OCI-LY3 (cell line): ENCODE measurements around the gene FLCN.

Experiments
- H2AFZ ChIP-seq: fragments of 200-600, 300-600 bp; shearing (Covaris generic); 2 replicates; pipeline ENCODE4 v1.6.0; 2014; ENCODE audit warnings: antibody characterized with exemption, low read depth, low read length
- H3K27ac ChIP-seq: fragments of 200-600, 300-600 bp; sonication (generic); 2 replicates; pipeline ENCODE4 v1.5.1; 2014; ENCODE audit warnings: mild to moderate bottlenecking, low read length, moderate library complexity, mixed read lengths
- H3K27me3 ChIP-seq: fragments of 200-600, 300-600 bp; sonication (generic); 2 replicates; pipeline ENCODE4 v1.6.1; 2014; ENCODE audit warnings: low read depth, low read length, mixed read lengths
- H3K36me3 ChIP-seq: fragments of 200-600, 300-600 bp; sonication (generic); replicated peaks from 2 replicates; pipeline ENCODE3; 2014; ENCODE audit warnings: low read depth, low read length, mixed read lengths
- H3K4me1 ChIP-seq: fragments of 300-600, 200-600 bp; sonication (generic); 2 replicates; pipeline ENCODE4 v1.6.1; 2014; ENCODE audit warnings: low read length, mixed read lengths
- H3K4me2 ChIP-seq: fragments of 200-600, 300-600 bp; sonication (generic); 2 replicates; pipeline ENCODE4 v1.6.1; 2014; ENCODE audit warnings: low read length, mixed read lengths
- H3K4me3 ChIP-seq: fragments of 300-600, 200-600 bp; sonication (generic); 2 replicates; pipeline ENCODE4 v1.5.1; 2014; ENCODE audit warnings: antibody characterized with exemption, mild to moderate bottlenecking, low read length, moderate library complexity
- H3K79me2 ChIP-seq: fragments of 300-600, 200-600 bp; shearing (Covaris generic); 2 replicates; pipeline ENCODE4 v1.6.1; 2014; ENCODE audit warnings: mild to moderate bottlenecking, low read length, mixed read lengths
- H3K9ac ChIP-seq: fragments of 300-600, 200-600 bp; shearing (Covaris generic); 2 replicates; pipeline ENCODE4 v1.6.0; 2014; ENCODE audit warnings: mild to moderate bottlenecking, low read length, moderate library complexity
- H3K9me3 ChIP-seq: fragments of 200-600, 300-600 bp; shearing (Covaris generic); 2 replicates; pipeline ENCODE4 v1.6.1; 2014; ENCODE audit warnings: low read length, mixed read lengths; ENCODE audit not compliant: insufficient read depth
- H4K20me1 ChIP-seq: fragments of 200-600, 300-600 bp; sonication (generic); 2 replicates; pipeline ENCODE4 v1.6.1; 2016; ENCODE audit warnings: low read length, mixed read lengths; ENCODE audit not compliant: insufficient read depth
- EZH2phosphoT487 ChIP-seq: fragments of 200-600 bp; shearing (Covaris generic); IDR thresholded peaks from 2 replicates; pipeline ENCODE4 v1.6.1; 2018; ENCODE audit warnings: antibody characterized with exemption, mixed run types, low read depth
- TF ChIP-seq, protein P1 (sequence below): fragments of 200-600, 300-600 bp; sonication (generic); IDR thresholded peaks from 2 replicates; pipeline ENCODE4 v1.5.1; 2014; ENCODE audit warnings: antibody characterized with exemption, low read length, low read depth

FLCN gene

DNA sequence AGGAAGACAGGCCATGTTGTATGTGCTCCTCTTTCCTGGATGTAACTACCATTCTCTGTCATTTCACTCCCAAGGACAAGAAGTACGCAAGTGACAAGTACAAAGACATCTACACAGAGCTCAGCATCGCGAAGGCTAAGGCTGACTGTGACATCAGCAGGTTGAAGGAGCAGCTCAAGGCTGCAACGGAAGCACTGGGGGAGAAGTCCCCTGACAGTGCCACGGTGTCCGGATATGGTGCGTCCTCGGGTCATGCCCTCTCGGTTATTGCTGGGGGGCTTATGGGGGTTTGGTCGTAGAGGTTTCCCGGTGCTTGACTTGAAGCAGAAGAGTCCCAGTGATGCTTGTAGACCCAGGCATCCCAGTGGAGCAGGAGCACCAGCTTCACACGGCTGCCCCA lies 59.8 kb downstream of the FLCN start:
- Histone ChIP-seq H3K36me3 (peaks cover 7% of the 10 kb centered on the region), H3K4me1 (peaks cover 16% of the 10 kb centered on the region), H4K20me1 (no peaks in the 10 kb centered on the region), H3K4me3 (no peak overlapping the region), H3K27ac (no peak overlapping the region), H3K9ac (no peak overlapping the region), H2AFZ (no peak overlapping the region), H3K9me3 (no peaks in the 10 kb centered on the region), H3K79me2 (no peaks in the 10 kb centered on the region), H3K27me3 (no peaks in the 10 kb centered on the region), H3K4me2 (no peak overlapping the region)
- TF ChIP-seq, protein P1, sequence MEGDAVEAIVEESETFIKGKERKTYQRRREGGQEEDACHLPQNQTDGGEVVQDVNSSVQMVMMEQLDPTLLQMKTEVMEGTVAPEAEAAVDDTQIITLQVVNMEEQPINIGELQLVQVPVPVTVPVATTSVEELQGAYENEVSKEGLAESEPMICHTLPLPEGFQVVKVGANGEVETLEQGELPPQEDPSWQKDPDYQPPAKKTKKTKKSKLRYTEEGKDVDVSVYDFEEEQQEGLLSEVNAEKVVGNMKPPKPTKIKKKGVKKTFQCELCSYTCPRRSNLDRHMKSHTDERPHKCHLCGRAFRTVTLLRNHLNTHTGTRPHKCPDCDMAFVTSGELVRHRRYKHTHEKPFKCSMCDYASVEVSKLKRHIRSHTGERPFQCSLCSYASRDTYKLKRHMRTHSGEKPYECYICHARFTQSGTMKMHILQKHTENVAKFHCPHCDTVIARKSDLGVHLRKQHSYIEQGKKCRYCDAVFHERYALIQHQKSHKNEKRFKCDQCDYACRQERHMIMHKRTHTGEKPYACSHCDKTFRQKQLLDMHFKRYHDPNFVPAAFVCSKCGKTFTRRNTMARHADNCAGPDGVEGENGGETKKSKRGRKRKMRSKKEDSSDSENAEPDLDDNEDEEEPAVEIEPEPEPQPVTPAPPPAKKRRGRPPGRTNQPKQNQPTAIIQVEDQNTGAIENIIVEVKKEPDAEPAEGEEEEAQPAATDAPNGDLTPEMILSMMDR: no peak
- no peak for TF ChIP-seq EZH2phosphoT487

DNA sequence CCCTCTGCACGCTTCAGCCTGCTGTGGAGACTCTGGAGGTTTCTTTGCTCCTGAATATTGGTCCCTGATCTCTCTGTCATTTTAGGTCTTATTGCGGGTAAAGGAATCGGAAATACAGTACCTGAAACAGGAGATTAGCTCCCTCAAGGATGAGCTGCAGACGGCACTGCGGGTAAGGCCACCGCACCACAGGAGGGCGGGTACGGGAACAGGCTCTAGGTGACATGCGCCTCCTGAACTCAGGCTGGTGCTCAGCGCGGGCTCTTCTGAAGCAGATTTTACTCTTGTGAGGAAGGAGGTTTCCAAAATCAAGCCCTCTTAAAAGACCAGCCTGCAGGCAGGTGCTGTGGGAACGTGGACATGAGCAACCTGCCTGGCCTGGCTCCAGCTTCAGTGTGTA lies 60.6 kb downstream of the FLCN start:
- Histone ChIP-seq H3K79me2 (no peaks in the 10 kb centered on the region), H3K27ac (no peak overlapping the region), H3K9ac (no peak overlapping the region), H3K27me3 (no peaks in the 10 kb centered on the region), H3K4me3 (no peak overlapping the region), H2AFZ (no peak overlapping the region), H3K4me2 (no peak overlapping the region), H3K36me3 (peaks cover 7% of the 10 kb centered on the region), H3K9me3 (no peaks in the 10 kb centered on the region), H3K4me1 (peaks cover 8% of the 10 kb centered on the region), H4K20me1 (no peaks in the 10 kb centered on the region)
- TF ChIP-seq, protein P1: no peak
- TF ChIP-seq EZH2phosphoT487: no peak

DNA sequence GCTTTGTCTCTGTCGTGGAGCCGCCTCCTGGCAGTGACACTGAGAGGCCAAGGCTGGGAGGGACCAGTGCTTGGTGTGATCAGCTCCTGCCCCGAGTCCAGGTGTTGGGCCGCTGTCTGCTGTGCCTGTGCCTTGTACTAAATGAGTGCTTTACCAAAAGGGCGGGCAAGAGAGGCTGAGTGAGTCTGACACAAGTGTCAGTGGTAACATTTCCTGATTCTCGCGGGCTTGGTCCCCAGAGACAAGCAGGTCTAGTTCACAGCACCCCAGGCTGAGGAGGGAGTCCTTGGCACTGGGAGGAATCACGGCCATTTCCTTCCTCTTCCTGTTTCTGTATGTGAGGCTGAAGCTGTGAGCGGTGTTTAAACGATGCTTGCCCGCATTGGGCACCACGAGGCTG lies 61.1 kb downstream of the FLCN start:
- H3K4me2 ChIP-seq: no peak overlapping the region
- no peak overlapping the region for H3K27ac ChIP-seq
- no peak for TF ChIP-seq EZH2phosphoT487
- TF ChIP-seq, protein P1: no peak
- H3K79me2 ChIP-seq: no peaks in the 10 kb centered on the region
- peaks cover 6% of the 10 kb centered on the region for H3K36me3 ChIP-seq
- H3K9ac ChIP-seq: no peak overlapping the region
- H2AFZ ChIP-seq: no peak overlapping the region
- peaks cover 6% of the 10 kb centered on the region for H3K4me1 ChIP-seq
- no peaks in the 10 kb centered on the region for H3K27me3 ChIP-seq
- no peak overlapping the region for H3K4me3 ChIP-seq
- no peaks in the 10 kb centered on the region for H3K9me3 ChIP-seq
- H4K20me1 ChIP-seq: no peaks in the 10 kb centered on the region

DNA sequence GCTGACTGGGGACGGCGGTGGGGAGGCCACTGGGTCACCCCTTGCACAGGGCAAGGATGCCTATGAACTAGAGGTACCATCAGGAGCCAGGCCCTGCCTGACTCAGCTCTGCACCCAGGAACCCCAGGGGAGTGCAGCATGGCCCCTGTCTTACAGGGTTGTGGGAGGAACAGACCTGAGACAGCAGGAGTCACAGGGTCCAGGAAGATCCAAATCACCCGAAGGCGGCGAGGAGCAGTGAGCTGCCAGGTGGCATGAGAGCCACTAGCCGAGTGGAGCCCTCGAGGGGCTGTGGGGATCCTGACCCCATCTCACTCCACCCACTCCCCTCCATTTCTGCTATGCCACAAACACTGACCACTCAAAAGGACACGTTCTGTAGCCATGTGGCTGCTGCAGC lies 61.6 kb downstream of the FLCN start:
- Histone ChIP-seq H3K4me1 (peaks cover 6% of the 10 kb centered on the region), H2AFZ (no peak overlapping the region), H3K9me3 (no peaks in the 10 kb centered on the region), H3K36me3 (peaks cover 3% of the 10 kb centered on the region), H3K4me2 (no peak overlapping the region), H3K79me2 (no peaks in the 10 kb centered on the region), H3K9ac (no peak overlapping the region), H3K27me3 (no peaks in the 10 kb centered on the region), H3K4me3 (no peak overlapping the region), H3K27ac (no peak overlapping the region), H4K20me1 (no peaks in the 10 kb centered on the region)
- TF ChIP-seq, protein P1: no peak
- no peak for TF ChIP-seq EZH2phosphoT487
